HepG2 (cell line): ENCODE measurements around the gene TP53TG5. TPM values are rescaled to one million over a fixed set of nuclear protein-coding genes. Genes with fewer than 3 reads are reported as not detected.

Experiments
- ARID4A ChIP-seq: sonication (generic); formaldehyde crosslinking; IDR thresholded peaks from 2 replicates; pipeline ENCODE4 v1.5.0; 2020; ENCODE audit warnings: mild to moderate bottlenecking, missing genetic modification reagents, borderline replicate concordance
- ARNT2 ChIP-seq: sonication (generic); formaldehyde crosslinking; IDR thresholded peaks from 2 replicates; pipeline ENCODE4 v1.8.0; 2022; ENCODE audit warnings: mild to moderate bottlenecking, low read depth, missing genetic modification reagents, moderate library complexity
- CC2D1A ChIP-seq: sonication (generic); formaldehyde crosslinking; IDR thresholded peaks from 2 replicates; pipeline ENCODE4 v1.8.1; 2023; ENCODE audit warnings: mild to moderate bottlenecking, missing genetic modification reagents
- EZH2 ChIP-seq: conservative IDR thresholded peaks from 2 replicates; pipeline ENCODE4 v1.6.1; 2012; ENCODE audit warnings: mild to moderate bottlenecking, low read depth, low read length, moderate library complexity
- KDM1A ChIP-seq: IDR thresholded peaks from 2 replicates; pipeline ENCODE4 v1.6.1; 2016; ENCODE audit warnings: missing compliant biosample characterization
- MNT ChIP-seq: fragments of 450-650 bp; IDR thresholded peaks from 2 replicates; pipeline ENCODE4 v1.6.1; 2016
- MXD3 ChIP-seq: IDR thresholded peaks from 2 replicates; pipeline ENCODE4 v1.6.1; 2016; ENCODE audit warnings: mild to moderate bottlenecking, missing biosample characterization, missing genetic modification reagents
- NR2F6 ChIP-seq, 2 experiments: IDR thresholded peaks; 2 replicates each; pipeline ENCODE4 v1.6.1; 2016; ENCODE audit warnings: antibody characterized with exemption in 1 of 2, mild to moderate bottlenecking in 1 of 2
- POGK ChIP-seq: sonication (generic); formaldehyde crosslinking; conservative IDR thresholded peaks from 2 replicates; pipeline ENCODE4 v1.8.0; 2022; ENCODE audit warnings: mild to moderate bottlenecking, moderate library complexity, missing genetic modification reagents
- STAT5B ChIP-seq: sonication (generic); formaldehyde crosslinking; IDR thresholded peaks from 2 replicates; pipeline ENCODE4 v1.4.0; 2020; ENCODE audit warnings: missing genetic modification reagents
- TBX3 ChIP-seq: fragments of 450-650 bp; IDR thresholded peaks from 2 replicates; pipeline ENCODE4 v1.6.1; 2017; ENCODE audit warnings: antibody characterized with exemption, mild to moderate bottlenecking, inconsistent platforms, borderline replicate concordance
- XBP1 ChIP-seq: sonication (generic); formaldehyde crosslinking; IDR thresholded peaks from 2 replicates; pipeline ENCODE4 v1.5.0; 2020; ENCODE audit warnings: missing genetic modification reagents
- ZBTB14 ChIP-seq: sonication (generic); formaldehyde crosslinking; IDR thresholded peaks from 2 replicates; pipeline ENCODE4 v1.4.0; 2020; ENCODE audit warnings: missing genetic modification reagents
- ZMAT3 ChIP-seq: sonication (generic); formaldehyde crosslinking; conservative IDR thresholded peaks from 2 replicates; pipeline ENCODE4 v1.7.0; 2021; ENCODE audit warnings: missing genetic modification reagents
- ZNF24 ChIP-seq: fragments of 450-650 bp; IDR thresholded peaks from 2 replicates; pipeline ENCODE4 v1.6.1; 2017; ENCODE audit warnings: antibody characterized with exemption, mild to moderate bottlenecking
- ZNF382 ChIP-seq: sonication (generic); formaldehyde crosslinking; IDR thresholded peaks from 2 replicates; pipeline ENCODE4 v1.5.0; 2020; ENCODE audit warnings: missing genetic modification reagents, mild to moderate bottlenecking, borderline replicate concordance
- ZNF557 ChIP-seq: sonication (generic); formaldehyde crosslinking; IDR thresholded peaks from 2 replicates; pipeline ENCODE4 v1.4.0; 2020; ENCODE audit warnings: missing genetic modification reagents
- ZNF605 ChIP-seq: sonication (generic); formaldehyde crosslinking; IDR thresholded peaks from 2 replicates; pipeline ENCODE4 v1.8.0; 2022; ENCODE audit warnings: mild to moderate bottlenecking, missing genetic modification reagents
- polyA plus RNA-seq, 8 experiments: library from polyadenylated mRNA; depleted of rRNA in 3 of 8; stranded (reverse) in 7 of 8; unstranded in 1 of 8; fragments of >200 nt; fragmentation: Illumina TruSeq in 4 of 8; extraction: Trizol in 4 of 8; gene quantifications; 2 replicates each; pipeline versions ENCODE4 v1.2.1 to v1.2.3, GENCODE V29; 2011 to 2016; ENCODE audit warnings: low read depth in 4 of 8, missing spikeins in 1 of 8, mixed read lengths in 1 of 8; ENCODE audit not compliant: insufficient read depth in 1 of 8
- total RNA-seq, 5 experiments: library from RNA; depleted of rRNA; stranded (reverse); fragments of >200 nt; fragmentation: Illumina TruSeq; extraction: Trizol; gene quantifications; 2 replicates each; pipeline ENCODE4 v1.2.3, GENCODE V29; 2016; ENCODE audit warnings: low read depth in 1 of 5

TP53TG5 gene
- total and polyA plus RNA-seq, 2 of the 13 experiments (the other 11 are each of a cell fraction or from before 2014, with no cell fraction given): 0.11 TPM; not detected in 1

- peak; percentile 70; the same call in 1 of the 2 replicates for TF ChIP-seq ZMAT3 (CRISPR knock-in tag)
- TF ChIP-seq ZBTB14 (CRISPR knock-in tag): 0 out of 2 replicates have a peak, but pooled peaks have one; percentile 21
- peak; percentile 25; the same call in 1 of the 2 replicates for TF ChIP-seq ARNT2 (CRISPR knock-in tag)
- no peak for TF ChIP-seq ZNF24
- TF ChIP-seq MXD3 (CRISPR knock-in tag): no peak
- TF ChIP-seq CC2D1A (CRISPR knock-in tag): no peak
- TF ChIP-seq STAT5B (CRISPR knock-in tag): no peak; the same call in 1 of the 2 replicates
- no peak for TF ChIP-seq XBP1
- no peak for TF ChIP-seq EZH2
- no peak for TF ChIP-seq ZNF382 (CRISPR knock-in tag)
- TF ChIP-seq MNT: no peak
- TF ChIP-seq TBX3: no peak
- TF ChIP-seq KDM1A (CRISPR knock-in tag): no peak
- peak; percentile 6; the same call in 1 of the 2 replicates for TF ChIP-seq POGK (CRISPR knock-in tag)
- TF ChIP-seq NR2F6 (IDR thresholded peaks at IDR 0.05): no peak
- no peak for TF ChIP-seq NR2F6 (CRISPR knock-in tag; IDR thresholded peaks at IDR 0.05)
- TF ChIP-seq ZNF605 (CRISPR knock-in tag): peak; percentile 59; the same call in 1 of the 2 replicates
- TF ChIP-seq ARID4A (CRISPR knock-in tag): peak; percentile 76
- TF ChIP-seq ZNF557 (CRISPR knock-in tag): no peak
Observed at GRCh38 chr20:45406260-45407066, 28.3 kb upstream of the TP53TG5 start (continued).
